Parathyroid adenoma (tissue), 2 donors: ENCODE results near the gene SMTNL1.

Experiments
- H2AFZ ChIP-seq: fragments of 300-600 bp; sonication (generic); one replicate; pipeline ENCODE4 v1.7.0; 2017; ENCODE audit warnings: antibody characterized with exemption, mild to moderate bottlenecking
- H3K27ac ChIP-seq: fragments of 300-600 bp; sonication (generic); one replicate; pipeline ENCODE4 v1.7.0; 2017
- H3K27me3 ChIP-seq: fragments of 300-600 bp; sonication (generic); one replicate; pipeline ENCODE4 v1.7.0; 2017; ENCODE audit warnings: low read length; ENCODE audit not compliant: control insufficient read depth, insufficient read depth
- H3K36me3 ChIP-seq: fragments of 300-600 bp; sonication (generic); one replicate; pipeline ENCODE4 v1.7.0; 2017; ENCODE audit warnings: low read length; ENCODE audit not compliant: control insufficient read depth, insufficient read depth
- H3K4me1 ChIP-seq: fragments of 300-600 bp; sonication (generic); one replicate; pipeline ENCODE4 v1.7.0; 2017; ENCODE audit warnings: control low read depth
- H3K4me2 ChIP-seq: fragments of 300-600 bp; sonication (generic); one replicate; pipeline ENCODE4 v1.7.0; 2017; ENCODE audit warnings: low read length
- H3K4me3 ChIP-seq: fragments of 300-600 bp; sonication (generic); one replicate; pipeline ENCODE4 v1.7.0; 2017; ENCODE audit warnings: low read depth, low read length
- H3K79me2 ChIP-seq: fragments of 300-600 bp; sonication (generic); one replicate; pipeline ENCODE4 v1.7.0; 2017; ENCODE audit warnings: control low read depth
- H3K9ac ChIP-seq: fragments of 300-600 bp; sonication (generic); one replicate; pipeline ENCODE4 v1.7.0; 2017; ENCODE audit warnings: mild to moderate bottlenecking
- H3K9me3 ChIP-seq: fragments of 300-600 bp; sonication (generic); one replicate; pipeline ENCODE4 v1.7.0; 2017; ENCODE audit warnings: low read length; ENCODE audit not compliant: control insufficient read depth
- CTCF ChIP-seq: fragments of 300-600 bp; sonication (generic); IDR thresholded peaks from one replicate; pipeline ENCODE4 v1.7.0; 2017; ENCODE audit warnings: antibody characterized with exemption, mild to moderate bottlenecking
- donor health status: primary hyperparathyroidism.

The SMTNL1 gene

DNA sequence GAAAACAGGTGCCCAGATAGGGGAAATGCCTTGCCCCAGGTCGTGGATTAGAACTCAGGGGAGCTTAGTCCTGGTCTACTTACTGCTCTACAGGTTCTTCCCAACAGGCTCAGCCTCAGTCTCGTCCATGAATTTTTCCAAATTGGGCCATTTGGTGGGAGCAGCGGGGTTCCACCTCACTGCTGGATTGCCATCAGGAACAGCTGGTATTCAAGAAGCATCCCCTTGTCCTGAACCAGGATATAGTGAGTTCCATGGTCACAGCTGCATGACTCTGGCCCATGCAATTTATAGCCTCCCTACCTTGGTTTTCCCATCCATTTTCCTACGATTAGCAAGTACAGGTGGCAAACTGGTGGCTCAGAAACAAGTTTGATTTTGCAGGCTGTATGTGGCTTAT lies 36.7 kb downstream of the SMTNL1 start:
- Histone ChIP-seq H3K9ac (no peak overlapping the region), H3K27me3 (no peaks in the 10 kb centered on the region), H3K27ac (no peak overlapping the region), H3K36me3 (no peaks in the 10 kb centered on the region), H3K4me3 (no peak overlapping the region), H3K79me2 (no peaks in the 10 kb centered on the region), H3K4me2 (no peak overlapping the region), H3K9me3 (no peaks in the 10 kb centered on the region), H2AFZ (no peak overlapping the region), H3K4me1 (no peaks in the 10 kb centered on the region)
- TF ChIP-seq CTCF = no peak

DNA sequence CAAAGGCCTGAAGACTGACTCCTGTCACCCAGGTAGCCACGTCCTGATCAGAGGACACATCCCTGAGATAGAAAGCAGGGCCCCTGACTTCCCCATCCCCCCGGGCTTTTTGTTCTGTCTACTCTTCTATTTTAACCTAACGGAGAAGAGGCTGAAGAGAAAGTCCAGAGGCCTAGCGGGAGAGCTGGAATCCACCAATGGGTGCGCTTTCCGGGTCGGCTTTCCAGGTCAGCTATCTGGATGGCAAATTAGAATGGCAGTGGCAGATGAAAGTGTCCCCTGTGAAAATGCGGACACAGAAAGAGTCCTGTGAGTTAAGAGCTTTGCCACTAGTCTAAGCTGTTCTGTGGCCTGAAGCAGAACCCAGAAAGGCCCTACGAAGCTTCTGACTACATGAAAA lies 46.9 kb downstream of the SMTNL1 start:
- H3K4me2 ChIP-seq = no peak overlapping the region
- no peak for TF ChIP-seq CTCF
- no peak overlapping the region for H2AFZ ChIP-seq
- H3K36me3 ChIP-seq = no peaks in the 10 kb centered on the region
- H3K79me2 ChIP-seq = no peaks in the 10 kb centered on the region
- no peak overlapping the region for H3K27ac ChIP-seq
- H3K9me3 ChIP-seq = no peaks in the 10 kb centered on the region
- H3K4me3 ChIP-seq = no peak overlapping the region
- H3K9ac ChIP-seq = no peak overlapping the region
- no peaks in the 10 kb centered on the region for H3K4me1 ChIP-seq
- H3K27me3 ChIP-seq = no peaks in the 10 kb centered on the region

- Histone ChIP-seq H2AFZ (no peak overlapping the region), H3K9ac (no peak overlapping the region), H3K4me2 (no peak overlapping the region), H3K4me1 (no peaks in the 10 kb centered on the region), H3K4me3 (no peak overlapping the region), H3K36me3 (no peaks in the 10 kb centered on the region), H3K27me3 (no peaks in the 10 kb centered on the region), H3K9me3 (no peaks in the 10 kb centered on the region), H3K27ac (no peak overlapping the region), H3K79me2 (no peaks in the 10 kb centered on the region)
- no peak for TF ChIP-seq CTCF
Observed at GRCh38 chr11:57585301-57585700, 47.9 kb downstream of the SMTNL1 start.

DNA sequence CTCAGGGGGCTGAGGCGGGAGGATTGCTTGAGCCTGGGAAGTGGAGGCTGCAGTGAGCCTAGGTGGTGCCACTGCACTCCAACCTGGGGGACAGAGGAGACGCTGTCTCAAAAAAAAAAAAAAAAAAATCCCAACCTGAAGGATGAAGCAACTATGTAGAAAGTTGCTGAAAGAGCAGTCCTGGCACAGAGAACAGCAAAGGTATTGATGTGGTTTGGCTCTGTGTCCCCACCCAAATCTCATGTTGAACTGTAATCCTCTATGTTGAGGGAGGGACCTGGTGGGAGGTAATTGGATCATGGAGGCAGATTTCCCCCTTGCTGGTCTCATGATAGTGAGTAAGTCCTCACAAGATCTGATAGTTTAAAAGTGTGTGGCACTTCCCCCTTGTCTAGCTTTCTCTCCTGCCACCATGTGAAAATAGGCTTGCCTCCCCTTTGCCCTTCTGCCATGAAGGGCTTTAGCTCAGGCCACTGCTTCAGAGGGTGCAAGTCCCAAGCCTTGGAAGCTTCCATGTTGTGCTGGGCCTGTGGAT lies 49.4 kb downstream of the SMTNL1 start:
- Histone ChIP-seq H3K4me1 (no peaks in the 10 kb centered on the region), H2AFZ (no peak overlapping the region), H3K27me3 (no peaks in the 10 kb centered on the region)

More for the DNA sequence above, 49.4 kb downstream of the SMTNL1 start:
- no peaks in the 10 kb centered on the region for H3K9me3 ChIP-seq
- H3K4me3 ChIP-seq = no peak overlapping the region
- H3K27ac ChIP-seq = no peak overlapping the region
- H3K9ac ChIP-seq = no peak overlapping the region
- H3K79me2 ChIP-seq = no peaks in the 10 kb centered on the region
- H3K36me3 ChIP-seq = no peaks in the 10 kb centered on the region
- no peak for TF ChIP-seq CTCF
- H3K4me2 ChIP-seq = no peak overlapping the region
